SK-N-SH (cell line): ENCODE measurements around the gene NDUFAF5. TPM values are rescaled to one million over a fixed set of nuclear protein-coding genes. Genes with fewer than 3 reads are reported as not detected.

Experiments
- CTCF ChIA-PET: fragments of 300-600, 350-600 bp; formaldehyde crosslinking; extraction: SDS; loops from one replicate; lab custom pipeline; 2021; lab: Yijun Ruan, JAX
- POLR2A ChIA-PET: fragments of 350-600 bp; sonication (Branson Sonifier 250); formaldehyde crosslinking; extraction: SDS; loops from one replicate; lab custom pipeline; 2020; ENCODE audit warnings: antibody characterized with exemption, inconsistent platforms; lab: Yijun Ruan, JAX
- DNase-seq: peaks from one replicate; pipeline ENCODE4 v3.0.0; 2012
- H2AFZ ChIP-seq: fragments of 200-600 bp; sonication (generic); 2 replicates; pipeline ENCODE4 v1.8.1; 2016; ENCODE audit warnings: antibody characterized with exemption, mild to moderate bottlenecking, low read depth
- H3F3A ChIP-seq: fragments of 200-600 bp; sonication (generic); replicated peaks from 2 replicates; pipeline ENCODE3; 2016; ENCODE audit warnings: antibody characterized with exemption, mild to moderate bottlenecking; ENCODE audit not compliant: insufficient read depth
- H3K27ac ChIP-seq, 2 experiments: fragments of 200-500 bp in 1 of 2; fragments of 200-600 bp in 1 of 2; sonication (Bioruptor generic) in 1 of 2; sonication (generic), shearing (Covaris generic) in 1 of 2; 2 replicates each; pipeline versions ENCODE4 v1.5.1 to v1.6.1; 2014 to 2016; ENCODE audit warnings: low read depth in 2 of 2, inconsistent platforms in 1 of 2, low read length in 1 of 2, mild to moderate bottlenecking in 1 of 2, mixed read lengths in 1 of 2
- H3K27me3 ChIP-seq: fragments of 200-600 bp; sonication (generic), shearing (Covaris generic); 2 replicates; pipeline ENCODE4 v1.6.1; 2016; ENCODE audit warnings: mixed run types; ENCODE audit not compliant: insufficient read depth
- H3K36me3 ChIP-seq, 2 experiments: fragments of 200-500 bp in 1 of 2; fragments of 200-600 bp in 1 of 2; sonication (Bioruptor generic) in 1 of 2; sonication (generic) in 1 of 2; replicated peaks in 1 of 2; 2 replicates each; pipeline versions ENCODE3 to v1.5.1; 2014 to 2016; ENCODE audit warnings: low read length in 1 of 2, mild to moderate bottlenecking in 1 of 2; ENCODE audit not compliant: insufficient read depth in 2 of 2, control insufficient read depth in 1 of 2
- H3K4me1 ChIP-seq, 2 experiments: fragments of 200-500 bp in 1 of 2; fragments of 200-600 bp in 1 of 2; sonication (Bioruptor generic) in 1 of 2; sonication (generic), shearing (Covaris generic) in 1 of 2; 2 replicates each; pipeline versions ENCODE4 v1.5.1 to v1.6.1; 2014 to 2016; ENCODE audit warnings: low read depth in 1 of 2, low read length in 1 of 2, mixed run types in 1 of 2; ENCODE audit not compliant: insufficient read depth in 2 of 2, control insufficient read depth in 1 of 2
- H3K4me2 ChIP-seq: fragments of 200-600 bp; sonication (generic), shearing (Covaris generic); 2 replicates; pipeline ENCODE4 v1.6.1; 2017; ENCODE audit warnings: mixed run types
- H3K4me3 ChIP-seq, 2 experiments: fragments of 200-500 bp in 1 of 2; fragments of 200-600 bp in 1 of 2; sonication (Bioruptor generic) in 1 of 2; sonication (generic), shearing (Covaris generic) in 1 of 2; 2 replicates each; pipeline versions ENCODE4 v1.5.1 to v1.8.1; 2014 to 2016; ENCODE audit warnings: low read depth in 2 of 2, inconsistent platforms in 1 of 2, low read length in 1 of 2, mild to moderate bottlenecking in 1 of 2, mixed read lengths in 1 of 2, moderate library complexity in 1 of 2
- H3K79me2 ChIP-seq: fragments of 200-600 bp; sonication (generic); 2 replicates; pipeline ENCODE4 v1.8.1; 2017; ENCODE audit warnings: mild to moderate bottlenecking; ENCODE audit not compliant: insufficient read depth
- H3K9ac ChIP-seq: fragments of 200-600 bp; sonication (generic); 2 replicates; pipeline ENCODE4 v1.6.1; 2017; ENCODE audit warnings: mixed run types
- H3K9me2 ChIP-seq: fragments of 200-600 bp; sonication (generic); 2 replicates; pipeline ENCODE4 v1.6.1; 2017; ENCODE audit warnings: mixed run types
- H3K9me3 ChIP-seq: fragments of 200-600 bp; sonication (generic); 2 replicates; pipeline ENCODE4 v1.6.1; 2017; ENCODE audit warnings: mixed run types, mild to moderate bottlenecking, moderate library complexity
- H4K20me1 ChIP-seq: fragments of 200-600 bp; sonication (generic); 2 replicates; pipeline ENCODE4 v1.6.1; 2017; ENCODE audit warnings: mild to moderate bottlenecking, mixed run types; ENCODE audit not compliant: insufficient read depth
- CHD2 ChIP-seq: fragments of 150-350 bp; IDR thresholded peaks from 2 replicates; pipeline ENCODE4 v1.6.1; 2018; ENCODE audit warnings: low read length; ENCODE audit not compliant: partially characterized antibody
- CTCF ChIP-seq: fragments of 200-600 bp; sonication (generic); IDR thresholded peaks from 2 replicates; pipeline ENCODE4 v1.6.1; 2017; ENCODE audit warnings: antibody characterized with exemption, mild to moderate bottlenecking, moderate library complexity
- ELF1 ChIP-seq: IDR thresholded peaks from 2 replicates; pipeline ENCODE4 v1.4.0; 2012
- FOSL2 ChIP-seq: IDR thresholded peaks from 2 replicates; pipeline ENCODE4 v1.4.0; 2012; ENCODE audit warnings: low read depth, mild to moderate bottlenecking, moderate library complexity, borderline replicate concordance
- FOXJ3 ChIP-seq: sonication (generic); formaldehyde crosslinking; IDR thresholded peaks from 2 replicates; pipeline ENCODE4 v1.5.1; 2020; ENCODE audit warnings: mild to moderate bottlenecking, missing genetic modification reagents
- FOXM1 ChIP-seq: IDR thresholded peaks from 2 replicates; pipeline ENCODE4 v1.4.0; 2012; ENCODE audit warnings: low read depth, mild to moderate bottlenecking
- GABPA ChIP-seq: IDR thresholded peaks from 2 replicates; pipeline ENCODE4 v1.4.0; 2012; ENCODE audit warnings: low read depth, mild to moderate bottlenecking
- JUND ChIP-seq: IDR thresholded peaks from 2 replicates; pipeline ENCODE4 v1.4.0; 2012
- RAD21 ChIP-seq: IDR thresholded peaks from 2 replicates; pipeline ENCODE4 v1.6.1; 2012; ENCODE audit warnings: mild to moderate bottlenecking, low read length
- RCOR1 ChIP-seq: fragments of 150-350 bp; IDR thresholded peaks from 2 replicates; pipeline ENCODE4 v1.6.1; 2017; ENCODE audit warnings: antibody characterized with exemption, low read length
- REST ChIP-seq: IDR thresholded peaks from 2 replicates; pipeline ENCODE4 v1.6.1; 2012; ENCODE audit warnings: mild to moderate bottlenecking, low read depth, low read length, moderate library complexity
- SIN3A ChIP-seq: IDR thresholded peaks from 2 replicates; pipeline ENCODE4 v1.6.1; 2012; ENCODE audit warnings: low read depth, mild to moderate bottlenecking, low read length, moderate library complexity, borderline replicate concordance
- TAF1 ChIP-seq: IDR thresholded peaks from 2 replicates; pipeline ENCODE4 v1.6.1; 2012; ENCODE audit warnings: low read depth, mild to moderate bottlenecking, low read length, moderate library complexity, borderline replicate concordance
- USF1 ChIP-seq: IDR thresholded peaks from 2 replicates; pipeline ENCODE4 v1.4.0; 2012; ENCODE audit warnings: low read depth, borderline replicate concordance
- YY1 ChIP-seq: IDR thresholded peaks from 2 replicates; pipeline ENCODE4 v1.4.0; 2012; ENCODE audit warnings: low read depth, mild to moderate bottlenecking
- WGBS: methylation state at CpG from one replicate; pipeline ENCODE4 v1.1.6; 2017; ENCODE audit warnings: low lambda C conversion rate; 5-methylcytosine and 5-hydroxymethylcytosine counted together
- polyA plus RNA-seq, 3 experiments: library from polyadenylated mRNA; depleted of rRNA; stranded (reverse); fragments of >200 nt; gene quantifications; 2 replicates each; pipeline ENCODE4 v1.2.3, GENCODE V29; 2012
- TF ChIP-seq, protein P1 (sequence below): fragments of 150-350 bp; IDR thresholded peaks from 2 replicates; pipeline ENCODE4 v1.6.1; 2016; ENCODE audit warnings: mild to moderate bottlenecking, low read depth, low read length

The NDUFAF5 gene
- polyA plus RNA-seq, 1 of the 3 experiments (the other 2 are of a cell fraction): 8.0 TPM

GRCh38 chr20:13794667-13795066 lies 9.8 kb downstream of the NDUFAF5 start (continued):
- no peak for TF ChIP-seq SIN3A

DNA sequence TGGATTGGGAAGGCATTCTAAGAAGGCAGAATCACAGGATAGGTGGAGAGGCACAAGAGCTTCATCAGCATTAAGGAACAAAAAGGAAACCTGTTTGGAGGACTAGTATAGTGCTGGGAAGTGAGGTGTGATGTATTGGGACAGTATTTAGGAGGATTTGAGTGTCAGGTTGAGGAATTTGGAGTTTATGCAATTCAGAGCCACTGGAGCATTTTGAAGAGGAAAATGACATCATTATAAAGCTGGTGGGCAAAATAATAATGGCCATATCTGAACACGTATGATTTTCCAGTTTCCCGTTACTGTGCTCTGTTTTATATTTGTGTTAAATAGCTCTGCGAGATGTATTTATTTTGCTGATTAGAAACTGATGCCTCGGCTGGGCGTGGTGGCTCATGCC lies 14.2 kb downstream of the NDUFAF5 start:
- no peak for TF ChIP-seq ELF1
- TF ChIP-seq RCOR1: no peak
- TF ChIP-seq FOSL2: no peak
- no peak for TF ChIP-seq FOXM1
- no peak for TF ChIP-seq FOXJ3 (CRISPR knock-in tag)
- no peak for TF ChIP-seq USF1
- no peak for TF ChIP-seq REST
- no peak for TF ChIP-seq GABPA
- TF ChIP-seq CHD2: no peak
- no peak for TF ChIP-seq TAF1
- no peak for TF ChIP-seq CTCF
- TF ChIP-seq RAD21: no peak
- no peak for TF ChIP-seq JUND
- TF ChIP-seq YY1: no peak
- TF ChIP-seq, protein P1, sequence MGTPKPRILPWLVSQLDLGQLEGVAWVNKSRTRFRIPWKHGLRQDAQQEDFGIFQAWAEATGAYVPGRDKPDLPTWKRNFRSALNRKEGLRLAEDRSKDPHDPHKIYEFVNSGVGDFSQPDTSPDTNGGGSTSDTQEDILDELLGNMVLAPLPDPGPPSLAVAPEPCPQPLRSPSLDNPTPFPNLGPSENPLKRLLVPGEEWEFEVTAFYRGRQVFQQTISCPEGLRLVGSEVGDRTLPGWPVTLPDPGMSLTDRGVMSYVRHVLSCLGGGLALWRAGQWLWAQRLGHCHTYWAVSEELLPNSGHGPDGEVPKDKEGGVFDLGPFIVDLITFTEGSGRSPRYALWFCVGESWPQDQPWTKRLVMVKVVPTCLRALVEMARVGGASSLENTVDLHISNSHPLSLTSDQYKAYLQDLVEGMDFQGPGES: no peak
- no peak for DNase-seq
- Histone ChIP-seq H3K9ac (no peak overlapping the region), H3K9me2 (no peaks in the 10 kb centered on the region), H2AFZ (no peak overlapping the region), H3K4me2 (no peak overlapping the region), H3K79me2 (no peaks in the 10 kb centered on the region), H3K27ac (no peak overlapping the region), H3K36me3 (peaks cover 59 to 75% of the 10 kb centered on the region in 2 experiments), H3K4me3 (no peak overlapping the region), H3K4me1 (peaks cover 8 to 17% of the 10 kb centered on the region in 2 experiments), H4K20me1 (no peaks in the 10 kb centered on the region), H3F3A (peaks cover 9% of the 10 kb centered on the region), H3K27me3 (no peaks in the 10 kb centered on the region), H3K9me3 (no peaks in the 10 kb centered on the region)
- WGBS: 97% methylated on average over 5 of the region's 5 CpGs
- ChIA-PET POLR2A (no interaction called here), CTCF (interaction anchor here (0.9 to 2.7 kb wide), 4 partner anchors 11 to 256 kb away, joined by 3 to 11 read pairs (median 4); partner anchors contain the start of genes ESF1 and NDUFAF5)
